DOHH2 (cell line): ENCODE measurements around the gene PEPD.

ENCODE experiments used
- H3F3A ChIP-seq: fragments of 200-600 bp; sonication (generic), shearing (Covaris generic); 2 replicates; pipeline ENCODE4 v1.6.0; 2016; ENCODE audit warnings: antibody characterized with exemption, mild to moderate bottlenecking; ENCODE audit not compliant: control insufficient read depth, insufficient read depth
- H3K27ac ChIP-seq: fragments of 200-600 bp; sonication (generic); 2 replicates; pipeline ENCODE4 v1.5.1; 2014; ENCODE audit warnings: low read depth, mild to moderate bottlenecking, low read length, moderate library complexity
- H3K27me3 ChIP-seq: fragments of 200-600 bp; sonication (generic); 2 replicates; pipeline ENCODE4 v1.6.1; 2014; ENCODE audit warnings: mild to moderate bottlenecking, low read length, mixed read lengths; ENCODE audit not compliant: control insufficient read depth
- H3K36me3 ChIP-seq: fragments of 200-600 bp; sonication (generic); 2 replicates; pipeline ENCODE4 v1.6.1; 2014; ENCODE audit warnings: mild to moderate bottlenecking, low read length, moderate library complexity, mixed read lengths; ENCODE audit not compliant: control insufficient read depth
- H3K4me1 ChIP-seq: fragments of 200-600 bp; sonication (generic); 2 replicates; pipeline ENCODE4 v1.6.1; 2014; ENCODE audit warnings: mild to moderate bottlenecking, low read length, mixed read lengths; ENCODE audit not compliant: control insufficient read depth
- H3K4me2 ChIP-seq: fragments of 200-600 bp; sonication (generic); 2 replicates; pipeline ENCODE4 v1.6.0; 2014; ENCODE audit warnings: mild to moderate bottlenecking, low read length, moderate library complexity
- H3K4me3 ChIP-seq: fragments of 200-600 bp; sonication (generic); 2 replicates; pipeline ENCODE4 v1.5.1; 2014; ENCODE audit warnings: mild to moderate bottlenecking, low read length, mixed read lengths
- H3K79me2 ChIP-seq: fragments of 200-600 bp; sonication (generic); 2 replicates; pipeline ENCODE4 v1.6.1; 2014; ENCODE audit warnings: mild to moderate bottlenecking, low read length, mixed read lengths; ENCODE audit not compliant: control insufficient read depth
- H3K9me2 ChIP-seq: fragments of 200-600 bp; sonication (generic); replicated peaks from 2 replicates; pipeline ENCODE4 v1.6.1; 2014; ENCODE audit warnings: mild to moderate bottlenecking, low read length, mixed read lengths; ENCODE audit not compliant: control insufficient read depth
- H3K9me3 ChIP-seq: fragments of 200-600 bp; sonication (generic); 2 replicates; pipeline ENCODE4 v1.6.1; 2014; ENCODE audit warnings: antibody characterized with exemption, low read length, mixed read lengths; ENCODE audit not compliant: control insufficient read depth, insufficient read depth
- H4K20me1 ChIP-seq: fragments of 200-600 bp; sonication (generic); 2 replicates; pipeline ENCODE4 v1.6.0; 2014; ENCODE audit warnings: low read depth, mild to moderate bottlenecking, antibody characterized with exemption, low read length, moderate library complexity; ENCODE audit not compliant: control insufficient read depth, insufficient read depth
- EZH2phosphoT487 ChIP-seq: fragments of 200-600 bp; sonication (generic); IDR thresholded peaks from 2 replicates; pipeline ENCODE4 v1.6.1; 2017; ENCODE audit warnings: borderline replicate concordance, mild to moderate bottlenecking, antibody characterized with exemption, low read length, moderate library complexity, mixed read lengths
- TF ChIP-seq, protein P1 (sequence below): fragments of 200-600 bp; sonication (generic); IDR thresholded peaks from one replicate; pipeline ENCODE4 v1.5.1; 2014; ENCODE audit warnings: antibody characterized with exemption, mild to moderate bottlenecking, low read depth, low read length; ENCODE audit not compliant: poor library complexity, severe bottlenecking

Gene PEPD

DNA sequence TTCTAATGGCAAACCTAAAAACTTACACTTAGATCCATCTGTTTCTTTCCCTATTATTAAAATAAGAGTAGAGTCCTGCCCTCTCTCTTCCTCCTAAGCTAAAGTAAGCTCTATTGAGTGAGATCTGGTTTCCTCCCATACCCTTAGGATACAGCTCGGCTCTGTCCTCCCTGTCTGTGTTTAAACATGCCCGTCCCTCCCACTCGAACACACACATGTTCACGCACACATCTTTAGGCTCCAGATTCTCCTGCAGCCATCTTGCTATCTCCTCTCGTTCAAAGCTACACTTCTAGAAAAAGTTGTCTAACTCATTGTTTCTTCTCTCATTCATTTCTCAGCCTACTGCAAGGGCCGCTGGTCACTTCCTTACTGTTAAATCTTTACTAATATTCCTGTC, 163.2 kb downstream of the PEPD start:
- TF ChIP-seq, protein P1, sequence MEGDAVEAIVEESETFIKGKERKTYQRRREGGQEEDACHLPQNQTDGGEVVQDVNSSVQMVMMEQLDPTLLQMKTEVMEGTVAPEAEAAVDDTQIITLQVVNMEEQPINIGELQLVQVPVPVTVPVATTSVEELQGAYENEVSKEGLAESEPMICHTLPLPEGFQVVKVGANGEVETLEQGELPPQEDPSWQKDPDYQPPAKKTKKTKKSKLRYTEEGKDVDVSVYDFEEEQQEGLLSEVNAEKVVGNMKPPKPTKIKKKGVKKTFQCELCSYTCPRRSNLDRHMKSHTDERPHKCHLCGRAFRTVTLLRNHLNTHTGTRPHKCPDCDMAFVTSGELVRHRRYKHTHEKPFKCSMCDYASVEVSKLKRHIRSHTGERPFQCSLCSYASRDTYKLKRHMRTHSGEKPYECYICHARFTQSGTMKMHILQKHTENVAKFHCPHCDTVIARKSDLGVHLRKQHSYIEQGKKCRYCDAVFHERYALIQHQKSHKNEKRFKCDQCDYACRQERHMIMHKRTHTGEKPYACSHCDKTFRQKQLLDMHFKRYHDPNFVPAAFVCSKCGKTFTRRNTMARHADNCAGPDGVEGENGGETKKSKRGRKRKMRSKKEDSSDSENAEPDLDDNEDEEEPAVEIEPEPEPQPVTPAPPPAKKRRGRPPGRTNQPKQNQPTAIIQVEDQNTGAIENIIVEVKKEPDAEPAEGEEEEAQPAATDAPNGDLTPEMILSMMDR = no peak
- TF ChIP-seq EZH2phosphoT487 = no peak
- no peaks in the 10 kb centered on the region for H3F3A ChIP-seq
- H3K79me2 ChIP-seq = no peaks in the 10 kb centered on the region
- H3K27me3 ChIP-seq = no peaks in the 10 kb centered on the region; the same call in 1 of the 2 replicates
- H3K4me2 ChIP-seq = no peak overlapping the region
- H3K4me1 ChIP-seq = no peaks in the 10 kb centered on the region
- H3K27ac ChIP-seq = no peak overlapping the region
- H3K36me3 ChIP-seq = no peaks in the 10 kb centered on the region
- H3K9me3 ChIP-seq = 0 out of 2 replicates have a peak, but pooled peaks cover 6% of the 10 kb centered on the region
- no peaks in the 10 kb centered on the region for H4K20me1 ChIP-seq
- H3K4me3 ChIP-seq = no peak overlapping the region
- H3K9me2 ChIP-seq = no peaks in the 10 kb centered on the region

DNA sequence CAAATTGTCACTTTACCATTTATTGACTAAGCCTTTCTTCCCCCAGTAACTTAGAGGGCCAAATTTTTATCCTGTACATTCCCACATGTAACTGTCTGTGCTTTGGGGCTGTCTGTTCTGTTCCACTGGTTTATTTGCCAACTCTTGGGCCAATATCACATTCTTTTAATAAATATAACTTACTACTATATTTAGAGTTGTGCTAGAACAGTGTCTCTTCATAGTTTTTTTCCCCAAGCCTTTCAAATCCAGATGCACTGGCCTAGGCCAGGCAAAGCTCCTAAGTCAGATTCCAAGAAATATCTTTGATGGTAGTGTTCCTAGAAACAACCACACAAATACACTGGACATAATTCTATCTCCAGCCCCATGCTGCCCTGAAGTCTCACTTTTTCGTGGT, 164.0 kb downstream of the PEPD start:
- Histone ChIP-seq H3K4me3 (no peak overlapping the region), H3F3A (no peaks in the 10 kb centered on the region), H4K20me1 (no peaks in the 10 kb centered on the region), H3K27me3 (no peaks in the 10 kb centered on the region), H3K27ac (no peak overlapping the region), H3K36me3 (no peaks in the 10 kb centered on the region), H3K4me1 (no peaks in the 10 kb centered on the region), H3K4me2 (no peak overlapping the region), H3K9me3 (0 out of 2 replicates have a peak, but pooled peaks cover 6% of the 10 kb centered on the region), H3K79me2 (no peaks in the 10 kb centered on the region), H3K9me2 (no peaks in the 10 kb centered on the region)
- TF ChIP-seq EZH2phosphoT487 = no peak
- TF ChIP-seq, protein P1 = no peak

DNA sequence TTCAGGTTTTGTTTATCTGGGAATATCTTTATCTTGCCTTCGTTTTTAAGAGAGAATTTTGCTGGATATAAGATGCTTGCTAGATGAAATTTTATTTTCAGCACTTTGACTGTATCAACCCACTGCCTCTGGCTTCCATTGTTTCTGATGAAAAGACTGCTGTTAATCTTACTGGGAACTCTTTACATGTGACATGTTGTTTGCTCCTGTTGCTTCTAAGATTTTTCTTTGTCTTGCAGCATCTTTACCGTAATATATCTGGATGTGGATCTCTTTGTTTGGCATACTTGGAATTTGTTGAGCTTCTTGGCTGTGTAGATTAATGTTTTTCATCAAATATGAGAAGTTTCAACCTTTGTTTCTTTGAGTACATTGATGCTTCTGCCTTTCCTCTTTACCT, 166.1 kb downstream of the PEPD start:
- Histone ChIP-seq H3K36me3 (no peaks in the 10 kb centered on the region), H3K4me2 (no peak overlapping the region), H3K9me2 (no peaks in the 10 kb centered on the region), H3K9me3 (0 out of 2 replicates have a peak, but pooled peaks cover 6% of the 10 kb centered on the region), H4K20me1 (no peaks in the 10 kb centered on the region), H3F3A (no peaks in the 10 kb centered on the region), H3K4me1 (no peaks in the 10 kb centered on the region), H3K4me3 (no peak overlapping the region), H3K27me3 (no peaks in the 10 kb centered on the region), H3K27ac (no peak overlapping the region), H3K79me2 (no peaks in the 10 kb centered on the region)
- TF ChIP-seq EZH2phosphoT487 = no peak
- TF ChIP-seq, protein P1 = no peak
